Measurements from ENCODE around the gene ZNF821. TPM values are rescaled to one million over a fixed set of nuclear protein-coding genes. Genes with fewer than 3 reads are reported as not detected.

ZNF821 gene
- total RNA-seq, 1 experiment from 2014 or later, result 4.9 TPM

DNA sequence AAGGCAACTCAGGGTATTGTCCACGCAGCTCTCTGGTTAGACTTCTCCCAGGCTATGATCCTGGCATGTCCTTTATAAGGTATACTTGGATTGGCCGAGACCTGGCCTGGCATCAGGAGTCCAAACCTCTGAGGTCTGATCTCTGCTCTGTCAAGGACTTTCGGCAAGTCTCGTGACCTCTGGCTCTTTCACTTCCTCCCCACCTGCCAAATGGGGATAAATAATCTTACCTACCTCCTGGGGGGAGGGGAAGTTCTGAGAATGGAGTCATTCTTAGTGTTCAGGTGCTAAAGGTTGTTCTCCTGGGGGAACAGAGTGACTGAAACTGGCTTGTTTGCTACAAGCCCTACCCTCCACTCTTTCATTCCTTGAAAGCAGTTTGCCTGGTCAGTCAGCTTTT, 30.6 kb downstream of the ZNF821 start:
- BruUV-seq (replicated peaks), result no TSS peak
- DNase-seq (ENCODE audit: low read depth, low spot score), result no peak
- Histone ChIP-seq H3K4me2 (ENCODE audit: low read length) (no peak overlapping the region), H3K9ac (ENCODE audit: low read length) (no peak overlapping the region), H3K9me3 (ENCODE audit: control insufficient read depth in 1 of 2, insufficient read depth in 1 of 2, low read depth in 1 of 2, low read length in 2 of 2) (no peaks in the 10 kb centered on the region), H3K27me3 (ENCODE audit: insufficient read depth, low read length) (no peaks in the 10 kb centered on the region), H2AFZ (ENCODE audit: low read depth, low read length, poor library complexity, severe bottlenecking) (no peak overlapping the region), H3K79me2 (ENCODE audit: insufficient read depth, low read length) (peaks cover 10% of the 10 kb centered on the region; the same call in 1 of the 2 replicates), H3K4me3 (replicated peaks in 1 of 2; ENCODE audit: low read depth in 1 of 2, low read length in 2 of 2) (no peak overlapping the region), H3K27ac (ENCODE audit: low read depth, low read length) (no peak overlapping the region), H4K20me1 (ENCODE audit: insufficient read depth) (peaks cover 4% of the 10 kb centered on the region; the same call in 1 of the 2 replicates), H3K9me2 (ENCODE audit: insufficient read depth) (no peaks in the 10 kb centered on the region), H3K4me1 (ENCODE audit: control insufficient read depth in 1 of 2, insufficient read depth in 2 of 2, low read length in 2 of 2) (no peaks in the 10 kb centered on the region), H3K36me3 (ENCODE audit: control insufficient read depth in 1 of 2, insufficient read depth in 2 of 2, low read length in 2 of 2) (peaks cover 9 to 16% of the 10 kb centered on the region in 2 experiments; a peak in 3 of 4 replicates)
- intact Hi-C loops (cut with micrococcal nuclease), result no loop called here
- ATAC-seq, result no peak
- TF ChIP-seq ZFX (IDR thresholded peaks at IDR 0.05) (no peak), SP1 (IDR thresholded peaks at IDR 0.05; ENCODE audit: low read depth) (no peak), EZH2phosphoT487 (IDR thresholded peaks at IDR 0.05; ENCODE audit: borderline replicate concordance) (no peak)
- TF ChIP-seq, protein P1, sequence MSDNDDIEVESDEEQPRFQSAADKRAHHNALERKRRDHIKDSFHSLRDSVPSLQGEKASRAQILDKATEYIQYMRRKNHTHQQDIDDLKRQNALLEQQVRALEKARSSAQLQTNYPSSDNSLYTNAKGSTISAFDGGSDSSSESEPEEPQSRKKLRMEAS (IDR thresholded peaks at IDR 0.05), result no peak
- TF ChIP-seq, protein P2, sequence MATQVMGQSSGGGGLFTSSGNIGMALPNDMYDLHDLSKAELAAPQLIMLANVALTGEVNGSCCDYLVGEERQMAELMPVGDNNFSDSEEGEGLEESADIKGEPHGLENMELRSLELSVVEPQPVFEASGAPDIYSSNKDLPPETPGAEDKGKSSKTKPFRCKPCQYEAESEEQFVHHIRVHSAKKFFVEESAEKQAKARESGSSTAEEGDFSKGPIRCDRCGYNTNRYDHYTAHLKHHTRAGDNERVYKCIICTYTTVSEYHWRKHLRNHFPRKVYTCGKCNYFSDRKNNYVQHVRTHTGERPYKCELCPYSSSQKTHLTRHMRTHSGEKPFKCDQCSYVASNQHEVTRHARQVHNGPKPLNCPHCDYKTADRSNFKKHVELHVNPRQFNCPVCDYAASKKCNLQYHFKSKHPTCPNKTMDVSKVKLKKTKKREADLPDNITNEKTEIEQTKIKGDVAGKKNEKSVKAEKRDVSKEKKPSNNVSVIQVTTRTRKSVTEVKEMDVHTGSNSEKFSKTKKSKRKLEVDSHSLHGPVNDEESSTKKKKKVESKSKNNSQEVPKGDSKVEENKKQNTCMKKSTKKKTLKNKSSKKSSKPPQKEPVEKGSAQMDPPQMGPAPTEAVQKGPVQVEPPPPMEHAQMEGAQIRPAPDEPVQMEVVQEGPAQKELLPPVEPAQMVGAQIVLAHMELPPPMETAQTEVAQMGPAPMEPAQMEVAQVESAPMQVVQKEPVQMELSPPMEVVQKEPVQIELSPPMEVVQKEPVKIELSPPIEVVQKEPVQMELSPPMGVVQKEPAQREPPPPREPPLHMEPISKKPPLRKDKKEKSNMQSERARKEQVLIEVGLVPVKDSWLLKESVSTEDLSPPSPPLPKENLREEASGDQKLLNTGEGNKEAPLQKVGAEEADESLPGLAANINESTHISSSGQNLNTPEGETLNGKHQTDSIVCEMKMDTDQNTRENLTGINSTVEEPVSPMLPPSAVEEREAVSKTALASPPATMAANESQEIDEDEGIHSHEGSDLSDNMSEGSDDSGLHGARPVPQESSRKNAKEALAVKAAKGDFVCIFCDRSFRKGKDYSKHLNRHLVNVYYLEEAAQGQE (IDR thresholded peaks at IDR 0.05; ENCODE audit: low read depth), result no peak
- ChIA-PET CTCF (no interaction called here), RAD21 (ENCODE audit: low non-redundant PET in 1 of 2, low total read pairs in 2 of 2, uncharacterized antibody in 2 of 2, unreplicated experiment in 2 of 2) (no interaction called here), POLR2A (no interaction called here)

DNA sequence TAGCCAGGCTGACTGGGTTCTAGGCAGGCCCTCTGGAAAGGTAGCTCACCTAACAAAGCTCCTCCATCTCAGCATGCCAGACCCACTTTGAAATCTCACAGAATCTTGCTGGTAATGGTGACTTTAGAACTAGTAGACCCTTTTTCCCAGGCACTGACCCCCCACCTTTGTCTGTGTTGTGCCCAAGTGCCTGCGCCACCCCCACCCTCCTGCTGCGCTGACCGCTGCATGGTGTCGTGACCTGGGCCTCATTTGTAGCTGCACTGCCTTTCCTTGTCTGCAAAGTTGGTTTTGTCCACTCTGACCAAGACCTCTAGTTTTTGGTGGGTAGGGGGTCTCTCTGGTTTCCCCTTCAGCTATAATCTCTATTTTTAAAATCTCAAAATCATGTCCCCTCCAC, 31.4 kb downstream of the ZNF821 start:
- Histone ChIP-seq H3K79me2 (ENCODE audit: insufficient read depth, low read length) (peaks cover 18% of the 10 kb centered on the region), H3K36me3 (ENCODE audit: control insufficient read depth in 1 of 2, insufficient read depth in 2 of 2, low read length in 2 of 2) (peaks cover 16% of the 10 kb centered on the region in 2 experiments; a peak in 3 of 4 replicates), H2AFZ (ENCODE audit: low read depth, low read length, poor library complexity, severe bottlenecking) (no peak overlapping the region), H3K4me1 (ENCODE audit: control insufficient read depth in 1 of 2, insufficient read depth in 2 of 2, low read length in 2 of 2) (no peaks in the 10 kb centered on the region; a peak in 1 of 4 replicates), H4K20me1 (ENCODE audit: insufficient read depth) (peaks cover 4% of the 10 kb centered on the region; the same call in 1 of the 2 replicates), H3K9me2 (ENCODE audit: insufficient read depth) (no peaks in the 10 kb centered on the region), H3K9me3 (ENCODE audit: control insufficient read depth in 1 of 2, insufficient read depth in 1 of 2, low read depth in 1 of 2, low read length in 2 of 2) (no peaks in the 10 kb centered on the region), H3K4me2 (ENCODE audit: low read length) (no peak overlapping the region), H3K27me3 (ENCODE audit: insufficient read depth, low read length) (no peaks in the 10 kb centered on the region), H3K27ac (ENCODE audit: low read depth, low read length) (no peak overlapping the region), H3K9ac (ENCODE audit: low read length) (no peak overlapping the region), H3K4me3 (replicated peaks in 1 of 2; ENCODE audit: low read depth in 1 of 2, low read length in 2 of 2) (no peak overlapping the region)
- intact Hi-C loops (cut with micrococcal nuclease), result no loop called here
- ChIA-PET CTCF (no interaction called here), POLR2A (interaction anchor here (0.6 kb wide), 1 partner anchor 43 kb away, joined by 3 read pairs; no protein-coding TSS in a partner anchor), RAD21 (ENCODE audit: low non-redundant PET in 1 of 2, low total read pairs in 2 of 2, uncharacterized antibody in 2 of 2, unreplicated experiment in 2 of 2) (no interaction called here)
- DNase-seq (ENCODE audit: low read depth, low spot score) (no peak), ATAC-seq (no peak)
- no TSS peak for BruUV-seq (replicated peaks)
- no peak for TF ChIP-seq ATF3 (IDR thresholded peaks at IDR 0.05)
- TF ChIP-seq ZFX (IDR thresholded peaks at IDR 0.05), result no peak
- no peak for TF ChIP-seq CEBPB (IDR thresholded peaks at IDR 0.05; ENCODE audit: low read depth)
- TF ChIP-seq JUND (IDR thresholded peaks at IDR 0.05), result no peak
- TF ChIP-seq SP1 (IDR thresholded peaks at IDR 0.05; ENCODE audit: low read depth), result no peak
- TF ChIP-seq EZH2phosphoT487 (IDR thresholded peaks at IDR 0.05; ENCODE audit: borderline replicate concordance), result no peak
- TF ChIP-seq ELF1 (IDR thresholded peaks at IDR 0.05; ENCODE audit: borderline replicate concordance, low read depth), result no peak
- no peak for TF ChIP-seq POLR2A (IDR thresholded peaks at IDR 0.05; ENCODE audit: borderline replicate concordance, extremely low read depth, insufficient read depth, insufficient read length)
- TF ChIP-seq CBX3 (IDR thresholded peaks at IDR 0.05; ENCODE audit: low read depth), result no peak
- TF ChIP-seq CTCF (IDR thresholded peaks at IDR 0.05 in 2 of 3, conservative IDR thresholded peaks at IDR 0.05 in 1 of 3; ENCODE audit: borderline replicate concordance in 1 of 3, insufficient read depth in 1 of 3, low read depth in 2 of 3, low read length in 2 of 3), result no peak
- no peak for TF ChIP-seq FOSL1 (IDR thresholded peaks at IDR 0.05; ENCODE audit: low read depth)
- no peak for TF ChIP-seq POLR2AphosphoS5 (IDR thresholded peaks at IDR 0.05; ENCODE audit: low read depth, low read length)
